Hippocampal formation (tissue), 2 donors: ENCODE data around the gene ARHGAP8.

Experiments used
- DNase-seq, 2 donors: peaks; one replicate each; lab custom pipeline; 2025; lab: John Stamatoyannopoulos, UW

Gene ARHGAP8

DNA sequence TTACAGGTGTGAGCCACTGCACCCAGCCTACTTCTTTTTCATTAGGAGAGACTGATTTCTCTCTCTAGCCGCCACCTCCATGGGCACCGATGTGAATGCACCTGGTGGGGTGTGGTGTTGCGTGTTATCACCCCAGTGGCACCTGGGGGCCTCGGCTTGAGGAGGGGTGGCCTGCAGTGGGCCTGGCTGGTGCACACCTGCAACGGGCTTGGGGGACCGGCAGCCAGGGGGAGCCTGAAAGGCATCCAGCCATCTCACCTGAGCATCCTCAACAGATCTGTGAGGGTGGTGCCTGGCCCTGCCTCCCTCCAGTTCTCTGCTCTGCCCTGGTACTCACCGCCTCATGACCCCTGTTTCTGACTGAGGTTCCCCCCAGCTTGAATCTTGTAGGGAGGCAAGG, 108.9 kb downstream of the ARHGAP8 start:
- no peak for DNase-seq

DNA sequence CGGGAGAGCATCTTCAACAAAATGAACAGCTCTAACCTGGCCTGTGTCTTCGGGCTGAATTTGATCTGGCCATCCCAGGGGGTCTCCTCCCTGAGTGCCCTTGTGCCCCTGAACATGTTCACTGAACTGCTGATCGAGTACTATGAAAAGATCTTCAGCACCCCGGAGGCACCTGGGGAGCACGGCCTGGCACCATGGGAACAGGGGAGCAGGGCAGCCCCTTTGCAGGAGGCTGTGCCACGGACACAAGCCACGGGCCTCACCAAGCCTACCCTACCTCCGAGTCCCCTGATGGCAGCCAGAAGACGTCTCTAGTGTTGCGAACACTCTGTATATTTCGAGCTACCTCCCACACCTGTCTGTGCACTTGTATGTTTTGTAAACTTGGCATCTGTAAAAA, 109.9 kb downstream of the ARHGAP8 start:
- no peak for DNase-seq

DNA sequence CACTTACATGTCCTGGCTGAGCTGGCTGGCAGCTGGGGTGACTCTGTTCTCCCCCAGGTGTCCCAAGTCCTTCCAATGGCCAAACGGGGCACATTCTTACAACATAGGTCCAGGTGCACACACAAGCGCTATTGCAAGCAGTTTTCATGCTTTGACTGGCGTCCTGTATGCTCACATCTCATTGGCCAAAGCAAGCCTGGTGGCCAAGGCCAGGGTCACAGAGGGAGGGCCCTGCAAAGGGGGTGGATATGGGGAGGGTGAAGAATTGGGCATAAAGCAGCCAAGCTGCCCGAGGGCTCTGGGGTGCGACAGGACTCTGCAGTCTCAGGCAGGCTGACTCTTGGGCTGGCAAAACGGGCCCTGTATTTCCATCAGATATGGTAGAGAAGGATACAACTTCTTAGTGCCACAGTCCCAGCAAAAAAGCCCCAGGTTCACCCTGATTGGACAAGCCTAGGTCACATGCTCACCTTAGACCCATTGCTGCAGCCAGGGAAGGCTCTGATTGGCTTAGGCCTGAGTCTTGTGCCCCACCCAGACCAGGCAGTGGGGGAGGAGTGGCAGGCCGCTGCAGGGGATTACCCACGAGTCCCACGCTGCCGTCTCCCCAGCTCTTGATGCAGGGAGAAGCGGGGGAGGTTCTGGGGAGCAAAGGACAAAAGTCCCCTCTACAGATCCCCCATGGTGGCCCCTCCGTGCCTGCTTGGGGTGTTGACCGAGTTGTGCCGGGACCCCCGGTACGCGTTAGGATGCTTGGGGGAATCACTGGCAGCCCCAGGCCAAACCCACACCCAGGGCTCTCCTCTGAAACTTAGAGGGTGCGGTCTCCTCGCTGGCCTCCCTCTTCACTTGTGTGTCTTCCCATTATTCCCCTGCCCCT, 110.8 kb downstream of the ARHGAP8 start:
- DNase-seq = no peak

DNA sequence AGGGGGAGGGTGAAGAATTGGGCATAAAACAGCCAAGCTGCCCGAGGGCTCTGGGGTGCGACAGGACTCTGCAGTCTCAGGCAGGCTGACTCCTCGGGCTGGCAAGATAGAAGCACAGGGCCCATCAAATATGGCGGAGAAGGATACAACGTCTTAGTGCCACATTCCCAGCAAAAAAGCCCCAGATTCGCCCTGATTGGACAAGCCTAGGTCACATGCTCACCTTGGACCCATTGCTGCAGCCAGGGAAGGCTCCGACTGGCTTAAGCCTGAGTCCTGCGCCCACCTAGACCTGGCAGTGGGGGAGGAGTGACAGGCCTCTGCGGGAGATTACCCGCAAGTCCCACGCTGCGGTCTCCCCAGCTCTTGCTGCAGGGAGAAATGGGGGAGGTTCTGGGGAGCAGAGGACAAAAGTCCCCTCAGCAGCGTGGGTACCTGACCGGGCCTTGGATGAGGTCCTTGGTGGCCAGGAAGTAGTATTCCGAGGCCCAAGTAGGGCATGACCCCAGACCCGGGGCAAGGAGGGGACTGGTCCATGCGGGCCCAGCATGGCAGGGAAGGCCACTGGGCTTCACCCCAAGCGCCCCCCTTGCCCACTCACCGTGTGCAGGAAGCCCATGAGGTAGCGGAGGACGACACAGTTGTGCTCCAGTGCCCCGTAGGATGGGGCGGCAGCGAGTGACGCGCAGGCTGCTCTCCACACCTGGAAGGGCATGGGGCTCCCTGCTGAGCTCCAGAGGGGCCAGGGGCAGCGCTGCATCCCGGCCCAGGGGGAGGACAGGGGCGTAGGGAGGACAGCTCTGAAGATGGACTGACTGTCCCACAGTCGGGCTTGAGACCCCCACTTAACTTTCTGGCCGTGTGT, 113.0 kb downstream of the ARHGAP8 start:
- DNase-seq = no peak

DNA sequence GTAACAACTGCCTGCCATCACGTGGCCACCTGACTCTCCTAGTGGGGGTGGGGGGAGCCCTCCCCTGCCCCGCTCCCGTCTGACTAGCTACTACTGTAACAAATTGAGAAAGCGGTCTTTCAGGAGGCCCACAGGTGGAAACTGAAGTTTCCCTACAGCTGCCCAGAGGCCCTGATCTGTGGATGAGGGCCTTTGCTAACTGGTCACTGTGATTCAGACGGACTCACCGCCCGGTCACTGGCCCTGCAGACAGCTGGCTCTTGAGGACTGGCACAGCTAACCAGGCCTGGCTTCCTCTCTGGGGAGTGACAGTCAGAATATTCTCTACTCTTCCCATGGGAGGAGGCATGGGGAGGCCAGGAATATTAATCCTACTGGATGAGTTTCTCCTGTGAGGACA, 116.8 kb downstream of the ARHGAP8 start:
- no peak for DNase-seq

DNA sequence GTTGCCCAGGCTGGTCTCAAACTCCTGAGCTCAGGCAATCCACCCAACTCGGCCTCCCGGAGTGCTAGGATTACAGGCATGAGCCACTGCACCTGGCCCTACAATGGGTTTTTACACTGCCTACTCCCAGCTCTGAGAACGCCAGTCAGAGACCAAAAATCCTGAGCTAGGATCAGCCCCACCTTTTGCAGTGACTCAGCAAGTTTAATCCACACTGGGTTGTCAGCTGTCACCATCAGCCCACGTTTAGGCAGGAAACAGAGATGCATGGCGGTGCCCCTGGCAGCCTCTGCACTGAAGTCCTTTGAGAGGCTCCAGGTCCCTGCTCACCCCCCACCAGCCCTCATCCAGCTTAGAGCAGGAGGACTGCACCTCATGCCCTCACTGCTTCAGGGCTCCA, 117.6 kb downstream of the ARHGAP8 start:
- DNase-seq = no peak

DNA sequence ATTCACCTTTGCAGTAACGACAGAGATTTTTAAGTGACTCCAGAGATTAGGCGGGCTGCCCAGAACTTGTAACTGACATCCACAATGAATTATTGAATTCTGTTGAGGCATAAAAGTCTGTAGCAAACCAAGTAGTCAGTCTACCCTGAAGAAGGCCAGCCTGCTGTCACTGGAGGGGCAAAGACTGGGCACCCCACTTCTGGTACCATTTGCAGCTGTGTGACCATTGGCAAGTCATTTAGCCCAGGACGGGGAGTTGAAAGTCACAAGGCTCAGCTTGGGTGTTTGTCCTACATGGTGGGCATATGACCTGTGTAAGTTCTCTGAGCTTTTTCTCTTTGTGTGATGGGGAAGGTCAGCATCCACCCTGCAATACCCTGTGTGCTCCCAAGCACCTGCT, 119.4 kb downstream of the ARHGAP8 start:
- no peak for DNase-seq

DNA sequence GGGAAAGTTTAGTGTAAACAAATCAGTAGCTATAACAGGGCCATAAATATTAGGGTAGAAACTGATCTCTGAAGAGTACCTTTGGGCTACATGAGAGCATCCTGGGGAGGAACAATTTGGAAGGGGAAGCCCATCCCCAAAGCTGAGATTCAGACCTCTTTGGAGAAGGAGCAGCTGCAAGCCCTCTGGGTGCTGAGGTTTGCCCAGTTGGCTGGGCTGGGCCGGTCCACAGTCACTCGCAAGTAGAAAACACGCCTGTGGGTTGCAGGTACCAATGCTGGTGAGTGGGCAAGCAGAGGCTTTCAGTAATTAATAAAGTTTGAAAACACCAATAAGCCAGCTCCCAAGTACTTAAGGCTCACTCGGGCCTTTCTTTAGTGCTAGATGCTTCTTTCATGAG, 124.5 kb downstream of the ARHGAP8 start:
- no peak for DNase-seq

DNA sequence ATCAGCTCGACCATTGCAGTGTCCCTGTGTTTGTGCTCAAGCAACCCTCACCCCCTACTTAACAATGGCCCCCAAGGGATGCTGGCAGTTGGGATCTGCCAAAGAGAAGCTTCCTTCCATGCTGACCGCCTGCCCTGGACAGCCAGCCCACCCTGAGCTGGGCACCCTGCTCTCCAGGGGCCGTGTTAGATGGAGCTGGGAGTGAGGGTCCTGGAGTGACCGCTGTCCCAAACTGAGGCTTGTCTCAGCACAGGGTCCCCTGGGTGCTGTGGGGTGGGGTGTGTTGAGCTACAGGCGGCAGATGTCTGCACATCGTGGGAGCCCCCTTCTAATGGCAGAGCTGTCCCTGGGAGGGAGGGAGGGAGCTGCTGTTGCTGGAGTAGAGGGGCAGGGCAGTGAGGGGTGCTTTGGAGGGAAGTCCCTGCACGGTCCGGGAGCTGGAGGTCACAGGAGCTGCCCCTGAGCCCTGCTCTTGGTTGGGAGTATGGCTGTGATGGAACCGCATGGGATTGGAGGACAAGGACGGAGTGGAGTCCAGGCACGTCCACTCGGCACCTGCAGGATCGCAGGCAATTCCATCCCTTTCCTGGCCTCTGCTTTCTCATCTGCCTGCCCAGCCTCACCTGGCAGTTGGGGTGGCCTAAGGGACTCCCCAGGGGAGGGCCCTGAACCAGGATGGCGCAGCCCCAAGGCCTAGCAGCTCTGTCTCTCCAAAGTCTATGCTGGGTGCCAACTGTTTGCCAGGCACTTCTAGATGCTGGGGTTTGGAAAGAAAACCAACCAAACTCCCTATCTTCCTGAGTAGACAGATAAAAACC, 126.3 kb downstream of the ARHGAP8 start:
- no peak for DNase-seq

DNA sequence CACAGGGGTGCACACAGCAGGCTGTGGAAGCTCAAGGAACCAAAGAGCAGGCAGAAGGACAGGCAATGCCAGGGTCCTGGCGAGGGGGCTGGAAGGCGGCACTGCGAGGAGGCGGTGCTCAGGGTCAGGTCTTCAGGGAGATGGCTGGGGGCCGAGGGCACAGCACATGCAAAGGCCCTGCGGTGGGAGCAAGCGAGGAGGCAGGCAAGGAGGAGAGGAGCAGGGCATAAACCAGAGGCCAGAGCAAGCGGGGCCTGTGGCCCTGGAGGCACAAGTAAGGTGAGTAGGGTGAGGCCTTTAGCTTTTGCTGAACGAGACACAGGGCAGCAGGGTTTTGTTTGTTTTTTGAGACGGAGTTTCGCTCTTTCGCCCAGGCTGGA, 126.9 kb downstream of the ARHGAP8 start:
- no peak for DNase-seq

DNA sequence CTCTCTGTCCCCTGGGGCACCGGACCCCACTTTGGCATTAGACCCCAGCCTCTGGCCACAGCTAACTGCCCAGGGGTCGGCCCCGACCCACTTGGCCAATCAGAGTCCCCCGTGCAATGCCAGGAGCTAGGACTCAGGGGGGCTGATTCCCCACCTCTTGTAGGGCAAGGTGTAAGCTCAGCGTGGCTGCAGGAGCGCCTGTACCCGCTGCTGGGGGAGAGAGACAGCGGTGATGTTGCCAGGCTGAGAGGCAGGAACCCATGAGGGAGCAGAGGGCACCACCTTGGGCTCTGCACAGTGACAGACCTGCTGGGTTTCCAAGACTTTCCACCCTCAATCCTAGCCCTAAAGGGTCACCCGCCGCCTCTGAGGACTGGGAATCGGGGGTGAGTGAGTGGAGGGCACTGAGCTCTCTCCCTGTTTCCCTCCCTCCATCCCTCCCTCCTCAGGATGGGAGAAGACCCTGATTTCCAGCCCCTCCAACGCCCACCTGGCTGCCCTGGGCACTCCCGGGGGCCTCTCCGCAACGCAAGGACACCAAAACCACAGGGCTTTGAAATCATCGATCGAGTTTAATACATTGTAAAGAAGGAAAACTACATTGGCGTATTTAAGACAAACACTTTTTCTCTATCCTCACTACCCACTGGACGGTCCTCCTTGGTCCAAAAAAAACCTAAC, 128.4 kb downstream of the ARHGAP8 start:
- no peak for DNase-seq

DNA sequence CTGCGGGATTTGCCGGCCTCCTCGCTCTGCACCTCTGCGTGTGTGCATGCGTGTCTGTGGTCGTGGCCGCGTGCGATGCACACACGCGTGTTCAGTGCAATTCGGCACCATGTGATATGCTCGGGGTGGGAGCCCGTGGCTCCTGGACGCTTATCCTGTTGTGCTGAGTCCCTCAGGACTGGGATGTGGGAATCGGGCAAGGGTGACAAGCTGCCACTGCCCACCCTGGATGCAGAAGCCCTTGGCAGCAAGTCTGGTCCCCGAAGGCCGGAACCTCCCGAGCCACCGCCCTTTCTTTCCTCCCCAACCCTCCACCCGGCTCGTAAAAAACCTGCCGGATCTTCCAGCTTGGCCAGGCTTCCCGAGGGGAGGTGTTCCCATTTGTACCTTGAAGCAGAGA, 129.2 kb downstream of the ARHGAP8 start:
- DNase-seq = no peak

DNA sequence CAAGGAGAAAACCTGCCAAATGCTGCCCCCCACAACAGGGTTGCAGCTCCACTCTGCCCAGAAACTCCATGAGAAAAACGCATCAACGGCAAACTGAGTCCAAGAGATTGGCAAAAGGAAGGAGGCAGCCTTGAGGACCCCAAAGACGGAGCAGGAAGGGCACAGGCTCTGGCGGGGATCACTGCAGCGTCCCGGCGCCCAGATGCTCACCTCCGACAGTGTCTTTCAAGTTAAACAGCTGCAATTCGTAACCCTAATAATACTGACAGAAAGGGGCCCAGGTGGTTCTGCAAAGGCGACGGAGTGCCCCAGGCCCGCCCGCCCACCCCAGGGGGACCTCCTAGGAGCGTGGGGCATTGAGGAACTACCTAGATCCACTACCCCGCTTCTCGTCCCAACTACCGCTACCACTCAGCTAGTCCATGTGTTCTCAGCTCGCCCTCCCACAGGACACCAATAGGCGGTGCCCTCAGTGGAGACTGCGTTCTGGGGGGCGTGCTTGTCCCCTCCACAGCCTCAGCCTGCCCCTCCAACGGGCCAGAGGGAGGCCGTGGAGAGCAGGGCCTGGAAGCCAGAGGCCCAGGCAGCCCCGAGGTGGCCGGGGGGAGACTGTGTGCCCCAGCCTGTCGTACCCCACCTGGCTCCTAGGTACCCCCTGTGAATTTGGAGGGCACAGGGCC, 130.0 kb downstream of the ARHGAP8 start:
- no peak for DNase-seq

DNA sequence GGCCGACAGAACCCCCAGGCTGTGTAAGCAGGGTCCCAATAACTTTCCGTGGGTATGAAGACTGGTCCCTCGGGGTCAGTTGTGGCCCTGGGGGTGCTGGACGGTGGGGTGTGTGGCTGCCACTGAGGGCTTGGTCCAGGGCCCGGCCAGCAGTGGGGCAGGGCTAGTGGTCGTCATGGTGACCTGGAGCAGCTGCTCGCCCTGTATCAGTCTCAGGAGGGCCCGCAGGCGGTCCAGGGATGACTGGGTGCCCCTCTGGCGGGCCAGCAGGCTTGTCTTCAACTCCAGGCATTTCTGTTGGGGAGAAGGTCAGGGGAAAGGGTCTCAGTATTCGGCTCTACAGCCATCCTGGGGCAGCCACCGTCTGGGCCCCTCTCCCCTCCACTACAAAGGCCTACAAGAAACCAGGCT, 130.6 kb downstream of the ARHGAP8 start:
- DNase-seq = no peak

DNA sequence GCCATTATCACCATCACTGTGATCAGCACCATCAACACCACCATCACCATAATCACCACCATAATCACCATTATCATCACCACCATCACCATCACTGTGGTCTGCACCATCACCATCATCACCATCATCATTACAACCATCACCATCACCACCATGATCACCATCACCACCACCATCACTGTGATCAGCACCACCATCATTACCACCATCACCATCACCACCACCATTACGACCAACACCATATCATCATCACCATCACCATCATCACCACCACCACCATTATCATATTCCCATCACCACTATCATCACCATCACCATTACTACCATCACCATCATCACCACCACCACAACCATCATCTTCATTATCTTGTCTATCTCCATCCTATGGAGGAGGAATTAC, 132.2 kb downstream of the ARHGAP8 start:
- no peak for DNase-seq

DNA sequence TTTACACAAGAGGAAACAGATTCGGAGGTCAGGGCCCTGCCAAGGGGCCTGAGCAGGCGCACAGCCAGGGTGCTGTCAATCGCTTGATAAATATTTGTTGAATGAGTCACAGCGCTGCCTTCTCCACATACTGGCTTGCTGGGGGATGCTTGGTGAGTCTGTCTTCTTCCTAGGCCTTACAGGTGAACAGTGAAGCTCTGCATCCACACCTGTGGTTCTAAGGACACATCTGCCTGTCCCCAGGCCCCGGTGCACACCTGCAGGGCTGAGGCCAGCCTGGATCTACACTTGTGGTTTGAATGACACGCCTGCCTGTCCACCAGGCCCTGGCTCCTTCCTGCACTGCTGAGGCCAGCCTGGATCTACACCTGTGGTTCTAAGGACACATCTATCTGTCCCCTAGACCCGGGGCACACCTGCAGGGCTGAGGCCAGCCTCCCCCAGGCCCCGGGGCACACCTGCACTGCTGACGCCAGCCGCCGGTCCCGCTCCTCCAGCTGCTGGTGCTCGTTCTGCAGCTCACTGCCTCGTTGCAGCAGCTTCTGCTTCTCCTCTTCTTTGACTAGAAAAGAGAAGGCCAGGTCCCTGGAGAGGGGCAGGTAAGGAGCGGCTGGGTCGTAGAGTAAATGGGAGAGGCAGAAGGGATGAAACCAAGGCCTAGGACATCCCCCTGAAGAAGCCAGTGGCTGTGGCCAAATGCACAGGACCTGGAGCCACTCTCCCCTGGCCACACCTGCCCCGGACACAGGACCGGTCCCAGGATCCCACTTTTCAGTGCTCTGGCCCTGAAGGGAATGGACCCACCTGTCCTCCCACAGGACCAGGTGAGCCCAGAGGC, 132.8 kb downstream of the ARHGAP8 start:
- no peak for DNase-seq

DNA sequence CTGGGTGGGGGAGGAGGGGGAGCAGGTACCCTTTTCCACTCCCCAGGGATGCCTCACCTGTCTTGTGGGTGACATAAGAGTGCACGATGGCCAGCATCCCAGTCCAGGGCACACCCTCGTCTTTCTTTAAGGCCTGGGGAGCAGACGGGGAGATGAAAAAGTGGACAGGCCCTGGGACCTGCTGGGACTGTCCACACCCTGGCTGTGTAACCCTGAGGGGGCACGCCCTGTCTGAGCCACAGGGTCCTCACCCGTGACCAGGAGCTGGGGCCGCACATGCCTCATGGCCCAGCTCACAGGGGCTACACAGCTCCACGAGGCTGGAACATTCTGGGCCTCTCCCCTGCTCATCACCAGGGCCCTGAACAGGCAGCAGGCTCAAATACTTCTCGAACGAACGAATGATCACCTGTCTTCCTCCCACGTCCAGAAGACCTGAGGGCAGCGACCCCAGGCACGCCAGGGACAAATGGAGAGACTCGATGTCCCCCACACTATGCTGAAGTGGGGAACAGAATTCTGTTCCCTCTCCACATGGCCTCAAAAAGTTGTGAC, 133.5 kb downstream of the ARHGAP8 start:
- no peak for DNase-seq

DNA sequence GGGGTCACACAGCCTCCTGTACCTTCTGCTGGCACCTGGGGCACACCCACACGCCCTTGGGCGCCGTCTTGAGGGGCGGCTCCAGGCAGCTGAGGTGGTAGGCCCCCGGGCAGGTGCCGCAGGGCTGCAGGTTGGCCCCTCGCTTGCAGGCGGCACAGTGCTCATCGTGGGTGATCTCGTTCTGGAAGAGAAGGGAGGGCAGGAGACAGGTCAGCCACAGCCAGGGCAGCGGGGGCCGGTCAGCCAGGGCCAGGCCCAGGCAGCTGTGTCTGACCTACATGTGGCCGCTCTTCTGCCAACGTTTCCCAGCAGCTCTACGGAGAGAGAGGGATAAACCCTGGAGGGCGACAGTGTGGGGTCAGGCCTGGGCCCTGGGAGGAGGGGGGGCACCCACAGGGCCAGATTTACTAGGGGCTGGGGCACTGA, 135.6 kb downstream of the ARHGAP8 start:
- DNase-seq = no peak

DNA sequence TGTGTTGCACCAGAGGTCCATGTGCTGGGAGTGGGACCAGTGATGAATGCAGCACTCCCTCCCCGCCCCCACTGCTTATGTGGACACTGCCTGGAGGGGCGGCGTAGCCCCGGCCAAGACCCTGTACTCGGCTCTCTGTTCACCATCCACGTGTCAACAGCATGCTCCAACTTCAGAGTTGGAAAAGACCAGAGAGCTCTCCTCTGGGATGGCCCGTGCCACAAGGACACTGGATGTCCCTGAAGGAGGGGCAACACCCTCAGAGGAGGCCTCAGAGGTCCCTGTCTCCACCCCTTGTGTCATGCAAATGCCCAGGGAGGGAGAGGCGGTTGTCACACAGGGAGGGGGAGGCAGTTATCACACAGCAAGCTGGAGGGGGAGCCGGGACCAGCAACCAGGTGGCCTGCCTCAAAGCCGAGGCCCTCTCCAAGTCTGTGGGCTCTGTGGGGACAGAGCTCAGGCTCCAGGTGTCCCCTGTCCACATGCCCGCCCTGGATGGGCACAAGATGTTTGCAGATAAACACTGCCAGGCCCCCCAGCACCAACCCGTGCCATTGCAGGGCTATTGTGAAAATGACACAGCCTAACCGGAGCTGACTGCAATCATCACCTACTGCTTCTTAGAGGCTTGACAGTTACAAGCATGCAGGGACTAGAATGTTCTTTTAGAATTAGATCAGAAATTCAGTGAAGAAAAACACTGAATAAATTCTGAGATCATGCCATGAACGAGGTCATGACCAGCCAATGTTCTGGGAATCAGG, 136.3 kb downstream of the ARHGAP8 start:
- DNase-seq = no peak
